ENCODE results near the gene RBM8A.
"Not testable (repeated sequence)": the region's sequence is repeated elsewhere in the genome, so short reads cannot be mapped to it uniquely, and the experiment has no call there.

RBM8A gene

GRCh38 chr1:145935708-145936107, 8.4 kb upstream of the RBM8A start:
- TF ChIP-seq, protein P1, sequence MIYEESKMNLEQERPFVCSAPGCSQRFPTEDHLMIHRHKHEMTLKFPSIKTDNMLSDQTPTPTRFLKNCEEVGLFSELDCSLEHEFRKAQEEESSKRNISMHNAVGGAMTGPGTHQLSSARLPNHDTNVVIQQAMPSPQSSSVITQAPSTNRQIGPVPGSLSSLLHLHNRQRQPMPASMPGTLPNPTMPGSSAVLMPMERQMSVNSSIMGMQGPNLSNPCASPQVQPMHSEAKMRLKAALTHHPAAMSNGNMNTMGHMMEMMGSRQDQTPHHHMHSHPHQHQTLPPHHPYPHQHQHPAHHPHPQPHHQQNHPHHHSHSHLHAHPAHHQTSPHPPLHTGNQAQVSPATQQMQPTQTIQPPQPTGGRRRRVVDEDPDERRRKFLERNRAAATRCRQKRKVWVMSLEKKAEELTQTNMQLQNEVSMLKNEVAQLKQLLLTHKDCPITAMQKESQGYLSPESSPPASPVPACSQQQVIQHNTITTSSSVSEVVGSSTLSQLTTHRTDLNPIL (CRISPR knock-in tag; IDR thresholded peaks at IDR 0.05; ENCODE audit: low read depth), result no peak
- TF ChIP-seq SNAI2 (CRISPR knock-in tag; IDR thresholded peaks at IDR 0.05) (no peak), RARB (CRISPR knock-in tag; IDR thresholded peaks at IDR 0.05) (no peak), CSRNP3 (CRISPR knock-in tag; IDR thresholded peaks at IDR 0.05) (no peak), TCF4 (CRISPR knock-in tag; IDR thresholded peaks at IDR 0.05; ENCODE audit: borderline replicate concordance) (no peak), ZFP30 (CRISPR knock-in tag; IDR thresholded peaks at IDR 0.05) (no peak), TSHZ2 (CRISPR knock-in tag; IDR thresholded peaks at IDR 0.05) (no peak)
- no peak for ATAC-seq

GRCh38 chr1:145932522-145933009, 5.3 kb upstream of the RBM8A start:
- not testable (repeated sequence) for ATAC-seq

DNA sequence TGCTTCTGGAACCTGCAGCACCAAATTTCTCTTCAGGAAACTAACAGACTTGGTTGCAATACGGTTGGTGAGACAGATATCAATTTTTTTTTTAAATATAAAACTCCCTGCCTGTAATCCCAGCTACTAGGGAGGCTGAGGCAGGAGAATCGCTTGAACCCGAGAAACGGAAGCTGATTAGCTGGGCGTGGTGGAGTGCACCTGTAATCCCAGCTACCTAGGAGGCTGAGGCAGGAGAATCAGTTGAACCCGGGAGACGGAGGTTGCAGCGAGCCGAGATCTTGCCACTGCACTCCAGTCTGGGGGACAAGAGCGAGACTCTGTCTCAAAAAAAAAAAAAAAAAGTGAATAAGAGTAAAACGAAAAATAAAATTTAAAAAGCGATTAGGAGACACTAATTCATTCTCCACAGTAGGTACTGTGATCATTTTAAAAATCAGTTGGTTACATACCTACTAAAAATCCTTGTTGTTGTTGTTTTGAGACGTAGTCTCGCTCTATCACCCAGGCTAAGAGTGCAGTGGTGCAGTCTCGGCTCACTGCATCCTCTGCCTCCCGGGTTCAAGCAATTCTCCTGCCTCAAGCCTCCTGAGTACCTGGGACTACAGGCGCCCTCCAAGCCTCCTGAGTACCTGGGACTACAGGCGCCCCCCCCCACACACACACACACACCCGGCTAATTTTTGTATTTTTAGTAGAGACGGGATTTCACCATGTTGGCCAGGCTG, 796 bp upstream of the RBM8A start:
- no peak for ATAC-seq

GRCh38 chr1:145926686-145927062, 610 bp downstream of the RBM8A start:
- ATAC-seq, result peak; percentile 6
- TF ChIP-seq BACH2 (CRISPR knock-in tag; IDR thresholded peaks at IDR 0.05; ENCODE audit: borderline replicate concordance) (no peak), OSR1 (CRISPR knock-in tag; IDR thresholded peaks at IDR 0.05) (no peak), TCF4 (CRISPR knock-in tag; IDR thresholded peaks at IDR 0.05; ENCODE audit: borderline replicate concordance) (no peak)

More for the DNA sequence above, 796 bp upstream of the RBM8A start:
- TF ChIP-seq, protein P2, sequence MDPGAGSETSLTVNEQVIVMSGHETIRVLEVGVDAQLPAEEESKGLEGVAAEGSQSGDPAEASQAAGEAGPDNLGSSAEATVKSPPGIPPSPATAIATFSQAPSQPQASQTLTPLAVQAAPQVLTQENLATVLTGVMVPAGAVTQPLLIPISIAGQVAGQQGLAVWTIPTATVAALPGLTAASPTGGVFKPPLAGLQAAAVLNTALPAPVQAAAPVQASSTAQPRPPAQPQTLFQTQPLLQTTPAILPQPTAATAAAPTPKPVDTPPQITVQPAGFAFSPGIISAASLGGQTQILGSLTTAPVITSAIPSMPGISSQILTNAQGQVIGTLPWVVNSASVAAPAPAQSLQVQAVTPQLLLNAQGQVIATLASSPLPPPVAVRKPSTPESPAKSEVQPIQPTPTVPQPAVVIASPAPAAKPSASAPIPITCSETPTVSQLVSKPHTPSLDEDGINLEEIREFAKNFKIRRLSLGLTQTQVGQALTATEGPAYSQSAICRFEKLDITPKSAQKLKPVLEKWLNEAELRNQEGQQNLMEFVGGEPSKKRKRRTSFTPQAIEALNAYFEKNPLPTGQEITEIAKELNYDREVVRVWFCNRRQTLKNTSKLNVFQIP (CRISPR knock-in tag; IDR thresholded peaks at IDR 0.05; ENCODE audit: borderline replicate concordance, low read depth), result no peak
- TF ChIP-seq BACH2 (CRISPR knock-in tag; IDR thresholded peaks at IDR 0.05; ENCODE audit: borderline replicate concordance) (no peak), TOX (CRISPR knock-in tag; IDR thresholded peaks at IDR 0.05; ENCODE audit: borderline replicate concordance) (no peak), CSRNP3 (CRISPR knock-in tag; IDR thresholded peaks at IDR 0.05) (no peak; the same call in 1 of the 2 replicates), ISL1 (CRISPR knock-in tag; IDR thresholded peaks at IDR 0.05) (no peak)

GRCh38 chr1:145922266-145922665, 5.0 kb downstream of the RBM8A start:
- TF ChIP-seq ESRRG (CRISPR knock-in tag; IDR thresholded peaks at IDR 0.05) (no peak), ZFP30 (CRISPR knock-in tag; IDR thresholded peaks at IDR 0.05) (no peak)
- no peak for ATAC-seq

DNA sequence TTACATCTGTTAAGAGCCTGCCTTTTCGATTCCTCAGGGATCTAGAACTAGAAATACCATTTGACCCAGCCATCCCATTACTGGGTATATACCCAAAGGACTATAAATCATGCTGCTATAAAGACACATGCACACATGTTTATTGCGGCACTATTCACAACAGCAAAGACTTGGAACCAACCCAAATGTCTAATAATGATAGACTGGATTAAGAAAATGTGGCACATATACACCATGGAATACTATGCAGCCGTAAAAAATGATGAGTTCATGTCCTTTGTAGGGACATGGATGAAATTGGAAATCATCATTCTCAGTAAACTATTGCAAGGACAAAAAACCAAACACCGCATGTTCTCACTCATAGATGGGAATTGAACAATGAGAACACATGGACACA, 7.0 kb downstream of the RBM8A start:
- ATAC-seq, result not testable (repeated sequence)

Measured in SK-N-SH treated with all-trans-retinoic acid at 6 μM for 48 hours (cell line).